ENCODE data around the gene CCL25.
"Not testable (repeated sequence)": the region's sequence is repeated elsewhere in the genome, so short reads cannot be mapped to it uniquely, and the experiment has no call there.

Gene CCL25

GRCh38 chr19:8052464-8052859, at the start of gene CCL25:
Gene CCL25, plus strand, starts transcription at chr19:8052760. Its CDS starts 290 bp downstream, at chr19:8053050.
- DNase-seq (ENCODE audit: low read depth in 2 of 2, low spot score in 1 of 2), result no peak

GRCh38 chr19:8004001-8004400, 48.6 kb upstream of the CCL25 start:
- DNase-seq (ENCODE audit: low read depth in 2 of 2, low spot score in 1 of 2), result no peak

GRCh38 chr19:8004723-8005513, 47.6 kb upstream of the CCL25 start:
- peak in 1 of 2 donors; percentile 8 for DNase-seq (ENCODE audit: low read depth in 2 of 2, low spot score in 1 of 2)

- DNase-seq (ENCODE audit: low read depth in 2 of 2, low spot score in 1 of 2), result peak; percentile 74 to 77
Observed at GRCh38 chr19:8005534-8006256, 46.9 kb upstream of the CCL25 start, which contains the start of gene ELAVL1. Gene ELAVL1, minus strand, starts transcription at chr19:8005641. Its CDS starts 13,826 bp downstream, at chr19:7991815.

- no peak for DNase-seq (ENCODE audit: low read depth in 2 of 2, low spot score in 1 of 2)
Observed at GRCh38 chr19:8017808-8018207, 34.8 kb upstream of the CCL25 start.

GRCh38 chr19:8020681-8021080, 31.9 kb upstream of the CCL25 start:
- no peak for DNase-seq (ENCODE audit: low read depth in 2 of 2, low spot score in 1 of 2)

GRCh38 chr19:8021374-8021773, 31.2 kb upstream of the CCL25 start:
- DNase-seq (ENCODE audit: low read depth in 2 of 2, low spot score in 1 of 2), result no peak

GRCh38 chr19:8022275-8022674, 30.3 kb upstream of the CCL25 start:
- DNase-seq (ENCODE audit: low read depth in 2 of 2, low spot score in 1 of 2), result no peak

- DNase-seq (ENCODE audit: low read depth in 2 of 2, low spot score in 1 of 2), result no peak
Observed at GRCh38 chr19:8023371-8023770, 29.2 kb upstream of the CCL25 start.

GRCh38 chr19:8024256-8024655, 28.3 kb upstream of the CCL25 start:
- not testable (repeated sequence) for DNase-seq (ENCODE audit: low read depth in 2 of 2, low spot score in 1 of 2)

- DNase-seq (ENCODE audit: low read depth in 2 of 2, low spot score in 1 of 2), result no peak
Observed at GRCh38 chr19:8025316-8025715, 27.2 kb upstream of the CCL25 start.

GRCh38 chr19:8028951-8029491, 23.5 kb upstream of the CCL25 start:
- DNase-seq (ENCODE audit: low read depth in 2 of 2, low spot score in 1 of 2), result no peak

GRCh38 chr19:8030960-8031359, 21.6 kb upstream of the CCL25 start:
- DNase-seq (ENCODE audit: low read depth in 2 of 2, low spot score in 1 of 2), result no peak

- not testable (repeated sequence) for DNase-seq (ENCODE audit: low read depth in 2 of 2, low spot score in 1 of 2)
Observed at GRCh38 chr19:8033287-8034177, 19.0 kb upstream of the CCL25 start.

- DNase-seq (ENCODE audit: low read depth in 2 of 2, low spot score in 1 of 2), result no peak
Observed at GRCh38 chr19:8034178-8034525, 18.4 kb upstream of the CCL25 start.

GRCh38 chr19:8036434-8037099, 16.0 kb upstream of the CCL25 start:
- no peak for DNase-seq (ENCODE audit: low read depth in 2 of 2, low spot score in 1 of 2)

- no peak for DNase-seq (ENCODE audit: low read depth in 2 of 2, low spot score in 1 of 2)
Observed at GRCh38 chr19:8038815-8039214, 13.7 kb upstream of the CCL25 start.

- no peak for DNase-seq (ENCODE audit: low read depth in 2 of 2, low spot score in 1 of 2)
Observed at GRCh38 chr19:8039231-8039630, 13.3 kb upstream of the CCL25 start.

- DNase-seq (ENCODE audit: low read depth in 2 of 2, low spot score in 1 of 2), result no peak
Observed at GRCh38 chr19:8041531-8041931, 11.0 kb upstream of the CCL25 start.

- no peak for DNase-seq (ENCODE audit: low read depth in 2 of 2, low spot score in 1 of 2)
Observed at GRCh38 chr19:8042900-8043299, 9.7 kb upstream of the CCL25 start.

- no peak for DNase-seq (ENCODE audit: low read depth in 2 of 2, low spot score in 1 of 2)
Observed at GRCh38 chr19:8044018-8044417, 8.5 kb upstream of the CCL25 start.

Measured in stimulated activated CD8-positive, alpha-beta memory T cell treated with anti-CD3 and anti-CD28 coated beads, Interleukin-4, amount 100 ng/mL, for 1 hour (primary cell).